HG03025 (cell line): Measurements from ENCODE around the gene ZNF225.
"Not testable (repeated sequence)": the region's sequence is repeated elsewhere in the genome, so short reads cannot be mapped to it uniquely, and the experiment has no call there.

Source experiments
- ATAC-seq: cut with Tn5 transposase; IDR thresholded peaks from one replicate; pipeline ENCODE4 v1.9.1; 2021; ENCODE audit warnings: mild to moderate bottlenecking, moderate library complexity; ENCODE audit not compliant: unreplicated experiment, low FRiP score

ZNF225 gene

DNA sequence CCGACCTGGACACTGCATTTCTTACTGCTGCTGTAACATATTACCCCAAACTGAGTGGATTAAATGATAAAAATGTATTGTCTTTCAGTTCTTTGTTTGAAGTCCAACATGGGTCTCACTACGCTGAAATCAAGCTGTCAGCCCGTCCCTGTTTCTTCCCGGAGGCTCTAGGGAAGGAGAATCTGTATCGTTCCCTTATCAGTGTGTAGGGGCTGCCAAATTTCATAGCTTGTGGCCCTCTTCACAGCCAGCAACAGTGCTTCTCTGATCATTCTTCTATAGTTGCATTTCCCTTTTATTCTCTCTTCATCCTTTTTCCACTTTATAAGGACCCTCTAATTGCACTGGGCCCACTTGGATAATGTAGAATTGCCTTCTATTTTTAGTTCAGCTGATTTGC, 38.3 kb downstream of the ZNF225 start:
- no peak for ATAC-seq

DNA sequence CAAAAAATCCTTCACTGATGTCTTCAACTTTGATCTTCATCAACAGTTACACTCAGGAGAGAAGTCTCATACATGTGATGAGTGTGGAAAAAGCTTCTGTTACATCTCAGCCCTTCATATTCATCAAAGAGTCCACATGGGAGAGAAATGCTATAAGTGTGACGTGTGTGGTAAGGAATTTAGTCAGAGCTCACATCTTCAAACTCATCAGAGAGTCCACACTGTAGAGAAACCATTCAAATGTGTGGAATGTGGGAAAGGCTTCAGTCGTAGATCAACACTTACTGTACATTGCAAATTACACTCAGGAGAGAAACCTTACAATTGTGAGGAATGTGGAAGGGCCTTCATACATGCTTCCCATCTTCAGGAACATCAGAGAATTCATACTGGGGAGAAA, 43.3 kb downstream of the ZNF225 start:
- no peak for ATAC-seq

DNA sequence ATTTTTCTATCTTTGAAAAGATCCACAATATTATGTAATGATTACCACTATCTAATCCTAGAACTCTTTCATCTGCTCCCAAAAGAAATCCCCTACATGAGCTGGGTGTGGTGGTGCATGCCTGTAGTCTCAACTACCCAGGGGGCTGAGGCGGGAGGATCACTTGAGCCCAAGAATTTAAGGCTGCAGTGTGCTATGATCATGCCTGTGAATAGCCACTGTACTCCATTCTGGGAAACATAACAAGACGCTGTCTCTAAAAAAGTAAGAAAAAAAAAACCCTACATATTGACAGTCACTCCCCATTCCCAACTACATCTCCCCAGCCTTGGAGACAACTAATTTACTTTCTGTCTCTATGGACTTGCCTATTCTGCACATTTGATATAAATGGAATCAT, 50.6 kb downstream of the ZNF225 start:
- ATAC-seq = no peak

DNA sequence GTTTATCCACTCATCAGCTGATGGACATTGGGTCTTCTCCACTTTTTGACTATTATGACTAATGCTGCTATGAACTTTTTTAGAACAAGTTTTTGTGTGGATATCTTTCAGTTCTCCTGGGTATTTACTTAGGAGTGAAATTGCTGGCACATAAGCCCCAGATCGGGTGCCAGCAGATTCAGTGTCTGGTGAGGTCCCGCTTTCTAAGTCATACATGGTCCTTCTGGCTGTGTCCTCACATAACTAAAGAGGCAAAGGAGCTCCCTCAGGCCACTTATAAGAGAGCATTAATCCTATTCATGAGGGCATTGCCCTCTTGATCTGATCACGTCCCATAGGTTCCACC, 51.1 kb downstream of the ZNF225 start:
- peak; percentile 14 for ATAC-seq

DNA sequence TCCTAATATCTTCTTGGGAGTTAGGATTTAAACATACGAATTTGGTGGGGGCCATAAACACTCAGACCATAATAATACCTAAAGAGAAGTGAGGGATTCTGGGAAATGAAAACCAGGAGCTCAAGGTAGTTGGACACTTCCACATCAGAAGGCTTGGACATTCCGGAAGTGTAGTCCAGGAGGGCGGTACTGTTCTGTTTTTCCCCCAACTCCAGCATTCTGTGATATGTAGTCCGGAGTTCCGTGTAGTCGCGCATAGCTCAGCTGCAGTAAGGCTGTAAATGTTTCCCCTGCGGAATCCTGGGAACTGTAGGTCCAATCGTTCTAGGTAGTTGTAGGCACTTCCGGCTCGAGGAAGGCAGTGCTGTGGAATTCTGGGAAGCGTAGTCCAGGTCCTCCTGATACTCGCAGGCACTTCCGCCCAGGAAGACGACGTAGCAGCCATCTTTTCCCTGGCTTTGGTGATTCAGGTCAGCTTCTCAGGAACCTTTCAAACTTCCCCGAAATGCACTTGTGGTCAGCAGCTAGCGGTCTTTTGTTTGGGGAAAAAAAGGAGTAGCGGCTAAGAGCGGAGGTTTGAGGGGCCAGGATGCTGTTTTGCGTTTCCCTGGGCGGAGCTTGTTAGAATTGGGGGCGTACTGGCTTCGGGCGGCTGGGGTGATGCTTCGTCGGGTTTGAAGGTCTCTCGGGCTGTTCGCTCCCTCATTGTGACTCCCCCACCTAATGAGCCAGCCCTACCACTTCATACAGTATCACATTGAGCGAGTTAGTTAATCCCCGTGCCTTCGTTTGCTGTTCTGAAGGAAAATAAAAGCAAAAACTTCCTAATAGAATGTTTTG, 51.7 kb downstream of the ZNF225 start, which contains the start of gene ZNF226:
ZNF226 (plus strand) TSS at position 428 of the 840 bp plus-strand sequence. CDS start 4,981 bp downstream, outside the sequence.
- peak; percentile 81 for ATAC-seq

DNA sequence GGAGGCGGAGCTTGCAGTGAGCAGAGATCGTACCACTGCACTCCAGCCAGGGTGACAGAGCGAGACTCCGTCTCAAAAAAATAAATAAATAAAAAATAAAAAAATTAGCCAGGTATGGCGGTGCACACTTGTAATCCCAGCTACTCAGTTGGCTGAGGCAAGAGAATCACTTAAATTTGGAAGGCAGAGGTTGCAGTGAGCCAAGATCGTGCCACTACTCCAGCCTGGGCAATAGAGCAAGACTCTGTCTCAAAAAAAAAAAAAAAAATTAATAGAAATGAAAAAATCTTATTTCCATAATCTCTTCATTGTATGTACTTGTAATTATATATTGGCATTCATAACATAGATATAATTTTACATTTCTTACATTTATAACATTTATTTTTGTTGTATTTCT, 57.5 kb downstream of the ZNF225 start:
- not testable (repeated sequence) for ATAC-seq

DNA sequence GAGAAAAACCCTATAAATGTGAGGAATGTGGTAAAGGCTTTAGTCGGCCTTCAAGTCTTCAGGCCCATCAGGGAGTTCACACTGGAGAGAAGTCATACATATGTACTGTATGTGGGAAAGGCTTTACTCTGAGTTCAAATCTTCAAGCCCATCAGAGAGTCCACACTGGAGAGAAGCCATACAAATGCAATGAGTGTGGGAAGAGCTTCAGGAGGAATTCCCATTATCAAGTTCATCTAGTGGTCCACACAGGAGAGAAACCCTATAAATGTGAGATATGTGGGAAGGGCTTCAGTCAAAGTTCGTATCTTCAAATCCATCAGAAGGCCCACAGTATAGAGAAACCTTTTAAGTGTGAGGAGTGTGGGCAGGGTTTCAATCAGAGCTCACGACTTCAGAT, 63.4 kb downstream of the ZNF225 start:
- ATAC-seq = no peak

DNA sequence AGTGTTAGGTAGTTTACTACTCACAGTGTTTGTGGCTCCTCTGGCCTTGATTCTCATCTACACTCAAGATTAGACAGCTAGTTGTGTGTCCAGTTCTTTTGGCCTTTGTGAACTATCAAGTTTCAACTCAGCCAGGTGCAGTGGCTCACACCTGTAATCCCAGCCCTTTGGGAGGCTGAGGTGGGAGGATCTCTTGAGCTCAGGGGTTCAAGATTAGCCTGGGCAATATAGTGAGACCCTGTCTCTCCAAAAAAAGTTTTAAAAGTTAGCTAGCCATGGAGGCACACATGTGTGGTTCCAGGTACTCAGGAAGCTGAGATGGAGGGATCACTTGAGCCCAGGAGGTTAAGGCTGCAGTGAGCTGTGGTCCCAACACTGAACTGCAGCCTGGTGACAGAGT, 67.8 kb downstream of the ZNF225 start:
- ATAC-seq = no peak

DNA sequence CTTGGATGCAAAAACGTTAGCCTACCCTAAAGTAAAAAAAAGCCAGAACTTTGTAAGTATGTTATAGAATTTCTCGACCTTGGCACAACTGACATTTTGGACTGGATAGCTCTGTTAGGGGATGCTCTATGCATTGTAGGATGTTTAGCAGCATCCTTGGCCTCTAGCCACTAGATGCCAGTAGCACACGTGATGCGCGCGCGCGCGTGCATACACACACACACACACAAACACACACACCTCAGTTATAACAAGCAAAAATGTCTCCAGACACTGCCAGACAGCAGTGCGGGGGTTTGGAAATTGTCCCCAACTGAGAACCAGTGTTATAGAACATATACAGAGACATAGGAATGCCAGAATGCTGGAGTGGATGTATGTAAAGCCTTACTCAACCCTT, 68.9 kb downstream of the ZNF225 start:
- no peak for ATAC-seq
